Endothelial cell (in vitro differentiated cells): ENCODE results near the gene SPG7. TPM values are rescaled to one million over a fixed set of nuclear protein-coding genes. Genes with fewer than 3 reads are reported as not detected.

Experiments
- DNase-seq: peaks from one replicate; pipeline ENCODE4 v3.0.0; 2021; ENCODE audit warnings: low spot score
- H3K27ac Mint-ChIP-seq: one replicate; pipeline ENCODE4 v1.8.0; 2021; ENCODE audit warnings: mixed read lengths, inconsistent platforms; ENCODE audit not compliant: unreplicated experiment
- H3K27me3 Mint-ChIP-seq: one replicate; pipeline ENCODE4 v1.8.0; 2021; ENCODE audit warnings: mild to moderate bottlenecking, moderate library complexity, mixed read lengths, inconsistent platforms; ENCODE audit not compliant: unreplicated experiment
- H3K36me3 Mint-ChIP-seq: one replicate; pipeline ENCODE4 v1.8.0; 2021; ENCODE audit warnings: mild to moderate bottlenecking, low read depth, mixed read lengths, inconsistent platforms; ENCODE audit not compliant: unreplicated experiment
- H3K4me1 Mint-ChIP-seq: one replicate; pipeline ENCODE4 v1.8.0; 2021; ENCODE audit warnings: mild to moderate bottlenecking, mixed read lengths, inconsistent platforms; ENCODE audit not compliant: unreplicated experiment
- H3K4me3 Mint-ChIP-seq: one replicate; pipeline ENCODE4 v1.8.0; 2021; ENCODE audit warnings: mild to moderate bottlenecking, mixed read lengths, inconsistent platforms; ENCODE audit not compliant: unreplicated experiment
- H3K9me3 Mint-ChIP-seq: one replicate; pipeline ENCODE4 v1.8.0; 2021; ENCODE audit warnings: mixed read lengths, inconsistent platforms; ENCODE audit not compliant: unreplicated experiment
- total RNA-seq: library from RNA; stranded (reverse); fragmentation: NEBNext Ultra II Directional; extraction: Animal tissue kit (Norgen Biotek cat#: 25700); gene quantifications from one replicate; pipeline ENCODE4 v1.2.1, GENCODE V29; 2021; ENCODE audit not compliant: unreplicated experiment
- TF ChIP-seq, protein P1 (sequence below): fragments of 200-600 bp; sonication (generic); IDR thresholded peaks from one replicate; pipeline ENCODE4 v1.5.0; 2021; ENCODE audit warnings: antibody characterized with exemption; ENCODE audit not compliant: unreplicated experiment

Gene SPG7
- total RNA-seq, 1 donor from 2014 or later: 207 TPM

DNA sequence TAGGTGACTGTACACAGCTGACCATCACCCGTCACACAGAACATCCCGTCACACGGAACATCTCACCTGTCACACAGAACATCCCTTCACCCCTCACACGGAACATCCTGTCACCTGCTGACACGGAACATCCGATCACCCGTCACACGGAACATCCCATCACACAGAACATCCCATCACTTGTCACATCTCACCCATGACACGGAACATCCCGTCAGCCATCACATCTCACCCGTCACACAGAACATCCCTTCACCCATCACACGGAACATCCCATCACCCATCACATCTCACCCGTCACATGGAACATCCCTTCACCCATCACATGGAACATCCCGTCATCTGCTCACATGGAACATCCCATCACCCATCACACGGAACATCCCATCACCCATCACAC is 71.1 kb downstream of the SPG7 start:
- H3K4me1 Mint-ChIP-seq: no peaks in the 10 kb centered on the region
- H3K27ac Mint-ChIP-seq: no peak overlapping the region
- TF ChIP-seq, protein P1, sequence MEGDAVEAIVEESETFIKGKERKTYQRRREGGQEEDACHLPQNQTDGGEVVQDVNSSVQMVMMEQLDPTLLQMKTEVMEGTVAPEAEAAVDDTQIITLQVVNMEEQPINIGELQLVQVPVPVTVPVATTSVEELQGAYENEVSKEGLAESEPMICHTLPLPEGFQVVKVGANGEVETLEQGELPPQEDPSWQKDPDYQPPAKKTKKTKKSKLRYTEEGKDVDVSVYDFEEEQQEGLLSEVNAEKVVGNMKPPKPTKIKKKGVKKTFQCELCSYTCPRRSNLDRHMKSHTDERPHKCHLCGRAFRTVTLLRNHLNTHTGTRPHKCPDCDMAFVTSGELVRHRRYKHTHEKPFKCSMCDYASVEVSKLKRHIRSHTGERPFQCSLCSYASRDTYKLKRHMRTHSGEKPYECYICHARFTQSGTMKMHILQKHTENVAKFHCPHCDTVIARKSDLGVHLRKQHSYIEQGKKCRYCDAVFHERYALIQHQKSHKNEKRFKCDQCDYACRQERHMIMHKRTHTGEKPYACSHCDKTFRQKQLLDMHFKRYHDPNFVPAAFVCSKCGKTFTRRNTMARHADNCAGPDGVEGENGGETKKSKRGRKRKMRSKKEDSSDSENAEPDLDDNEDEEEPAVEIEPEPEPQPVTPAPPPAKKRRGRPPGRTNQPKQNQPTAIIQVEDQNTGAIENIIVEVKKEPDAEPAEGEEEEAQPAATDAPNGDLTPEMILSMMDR: no peak
- DNase-seq: no peak
- peaks cover 4% of the 10 kb centered on the region for H3K27me3 Mint-ChIP-seq
- no peaks in the 10 kb centered on the region for H3K36me3 Mint-ChIP-seq
- no peak overlapping the region for H3K4me3 Mint-ChIP-seq
- no peaks in the 10 kb centered on the region for H3K9me3 Mint-ChIP-seq

DNA sequence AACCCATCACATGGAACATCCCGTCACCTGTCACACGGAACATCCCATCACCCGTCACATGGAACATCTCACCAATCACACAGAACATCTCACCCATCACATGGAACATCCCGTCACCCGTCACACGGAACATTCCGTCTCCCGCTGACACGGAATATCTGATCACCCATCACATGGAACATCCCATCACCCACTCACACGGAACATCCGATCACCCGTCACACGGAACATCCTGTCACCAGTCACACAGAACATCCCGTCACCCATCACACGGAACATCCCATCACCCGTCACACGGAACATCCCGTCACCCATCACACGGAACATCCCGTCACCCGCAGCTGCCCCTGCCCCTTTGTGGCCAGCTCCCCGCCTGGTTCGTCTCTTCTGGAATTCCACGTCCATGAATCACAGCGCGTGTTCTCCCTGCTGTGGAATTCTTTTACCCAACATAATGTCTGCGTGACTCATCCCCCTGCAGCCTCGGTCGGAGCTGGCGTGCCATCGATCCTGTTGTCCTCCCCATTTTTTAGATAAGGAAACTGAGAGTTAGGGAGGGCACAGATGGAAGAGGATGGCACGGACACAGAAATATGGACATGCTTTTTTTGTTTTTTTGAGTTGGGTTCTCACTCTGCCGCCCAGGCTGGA is 73.0 kb downstream of the SPG7 start:
- H3K4me1 Mint-ChIP-seq: no peaks in the 10 kb centered on the region
- peaks cover 4% of the 10 kb centered on the region for H3K27me3 Mint-ChIP-seq
- no peaks in the 10 kb centered on the region for H3K36me3 Mint-ChIP-seq
- no peak for DNase-seq
- no peaks in the 10 kb centered on the region for H3K9me3 Mint-ChIP-seq
- H3K4me3 Mint-ChIP-seq: no peak overlapping the region
- TF ChIP-seq, protein P1: no peak
- H3K27ac Mint-ChIP-seq: no peak overlapping the region

DNA sequence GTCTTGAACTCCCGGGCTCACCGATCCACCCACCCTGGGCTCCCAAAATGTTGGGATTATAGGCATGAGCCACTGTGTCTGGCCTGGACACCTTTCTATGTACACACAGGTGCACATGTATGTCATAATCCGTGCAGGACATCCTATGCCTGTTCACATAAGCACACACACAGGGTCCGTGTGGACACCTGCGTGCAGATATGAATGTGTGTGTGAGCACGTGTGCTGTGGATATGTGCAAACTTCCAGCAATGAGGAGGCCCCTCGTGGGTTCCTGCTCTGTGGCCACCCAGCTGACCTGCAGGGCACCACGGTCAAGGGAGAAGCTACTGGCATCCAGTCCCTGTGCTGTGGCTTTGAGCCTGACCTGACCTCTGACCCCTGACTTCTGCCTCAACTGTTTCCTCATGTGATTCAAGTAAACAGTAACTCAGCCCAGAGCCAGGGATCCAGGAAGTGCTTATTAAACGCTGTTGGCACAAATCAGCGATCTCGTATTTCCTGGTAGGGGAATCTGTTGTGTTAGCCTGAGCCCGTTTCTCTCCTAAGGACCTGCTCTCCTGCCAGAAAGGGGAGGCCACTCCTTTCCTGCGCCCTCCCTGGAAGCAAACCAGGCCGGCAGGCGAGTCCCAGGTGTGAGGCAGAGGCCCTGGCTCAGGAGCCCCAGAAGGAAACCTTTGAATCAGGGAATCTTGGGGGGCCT is 73.8 kb downstream of the SPG7 start:
- Mint-ChIP-seq H3K27me3 (peaks cover 4% of the 10 kb centered on the region), H3K4me3 (no peak overlapping the region), H3K9me3 (no peaks in the 10 kb centered on the region), H3K4me1 (no peaks in the 10 kb centered on the region), H3K36me3 (no peaks in the 10 kb centered on the region), H3K27ac (no peak overlapping the region)
- TF ChIP-seq, protein P1: no peak
- DNase-seq: no peak

DNA sequence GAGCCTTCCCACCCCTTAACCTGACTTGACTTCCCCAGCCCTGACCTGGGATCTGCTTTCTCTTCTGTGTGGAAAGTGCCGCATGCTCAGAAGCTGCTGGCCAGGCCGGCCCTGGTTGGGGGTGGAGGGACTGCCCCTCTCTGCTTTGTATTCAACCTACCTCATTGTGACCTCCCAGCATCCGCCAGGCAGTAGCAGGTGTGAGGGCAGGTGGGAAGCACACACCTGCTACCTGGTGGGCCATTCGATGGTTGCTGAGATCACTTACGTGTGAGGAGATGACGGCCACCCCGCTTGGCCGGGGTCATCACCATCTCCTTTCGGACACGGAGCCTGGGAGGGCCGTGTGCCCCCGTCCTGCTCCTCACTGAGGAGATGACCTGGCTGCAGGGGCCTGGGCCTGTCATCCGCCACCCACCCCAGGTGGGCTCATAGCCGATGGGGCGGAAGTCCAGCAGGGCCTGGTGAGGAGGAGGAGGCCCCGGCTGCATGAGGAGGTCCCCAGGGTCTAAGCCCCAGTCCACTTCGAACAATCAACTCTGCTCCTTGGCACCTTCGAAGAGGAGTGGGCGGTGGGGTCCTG is 74.5 kb downstream of the SPG7 start:
- no peak overlapping the region for H3K4me3 Mint-ChIP-seq

More for the DNA sequence above, 74.5 kb downstream of the SPG7 start:
- Mint-ChIP-seq H3K36me3 (no peaks in the 10 kb centered on the region), H3K27ac (no peak overlapping the region), H3K9me3 (no peaks in the 10 kb centered on the region), H3K4me1 (no peaks in the 10 kb centered on the region), H3K27me3 (no peaks in the 10 kb centered on the region)
- DNase-seq: no peak
- TF ChIP-seq, protein P1: no peak
